ENCODE results near the gene PCNP. TPM values are rescaled to one million over a fixed set of nuclear protein-coding genes. Genes with fewer than 3 reads are reported as not detected.

The PCNP gene
- total and polyA plus RNA-seq, 9 of the 15 experiments (the other 6 are each of a cell fraction or from before 2014, with no cell fraction given): 54.3 to 170 (median 150) TPM

- TF ChIP-seq ZNF24 (IDR thresholded peaks at IDR 0.05) (no peak), ZNF140 (CRISPR knock-in tag; IDR thresholded peaks at IDR 0.05) (no peak), TOE1 (IDR thresholded peaks at IDR 0.05; ENCODE audit: borderline replicate concordance) (peak; percentile 36; the same call in 1 of the 2 replicates), TOE1 (CRISPR knock-in tag; IDR thresholded peaks at IDR 0.05; ENCODE audit: borderline replicate concordance, low read depth) (no peak), KAT7 (CRISPR knock-in tag; IDR thresholded peaks at IDR 0.05; ENCODE audit: borderline replicate concordance) (0 out of 2 replicates have a peak, but pooled peaks have one; percentile 49), ZNF175 (CRISPR knock-in tag; IDR thresholded peaks at IDR 0.05; ENCODE audit: low read depth) (peak; percentile 34; the same call in 1 of the 2 replicates), CREB3 (tag; conservative IDR thresholded peaks at IDR 0.05; ENCODE audit: low read depth) (no peak), MAFK (IDR thresholded peaks at IDR 0.05; ENCODE audit: low read length) (peak; percentile 87), RFX5 (IDR thresholded peaks at IDR 0.05; ENCODE audit: low read depth, low read length) (no peak)
- TF ChIP-seq, protein P1, sequence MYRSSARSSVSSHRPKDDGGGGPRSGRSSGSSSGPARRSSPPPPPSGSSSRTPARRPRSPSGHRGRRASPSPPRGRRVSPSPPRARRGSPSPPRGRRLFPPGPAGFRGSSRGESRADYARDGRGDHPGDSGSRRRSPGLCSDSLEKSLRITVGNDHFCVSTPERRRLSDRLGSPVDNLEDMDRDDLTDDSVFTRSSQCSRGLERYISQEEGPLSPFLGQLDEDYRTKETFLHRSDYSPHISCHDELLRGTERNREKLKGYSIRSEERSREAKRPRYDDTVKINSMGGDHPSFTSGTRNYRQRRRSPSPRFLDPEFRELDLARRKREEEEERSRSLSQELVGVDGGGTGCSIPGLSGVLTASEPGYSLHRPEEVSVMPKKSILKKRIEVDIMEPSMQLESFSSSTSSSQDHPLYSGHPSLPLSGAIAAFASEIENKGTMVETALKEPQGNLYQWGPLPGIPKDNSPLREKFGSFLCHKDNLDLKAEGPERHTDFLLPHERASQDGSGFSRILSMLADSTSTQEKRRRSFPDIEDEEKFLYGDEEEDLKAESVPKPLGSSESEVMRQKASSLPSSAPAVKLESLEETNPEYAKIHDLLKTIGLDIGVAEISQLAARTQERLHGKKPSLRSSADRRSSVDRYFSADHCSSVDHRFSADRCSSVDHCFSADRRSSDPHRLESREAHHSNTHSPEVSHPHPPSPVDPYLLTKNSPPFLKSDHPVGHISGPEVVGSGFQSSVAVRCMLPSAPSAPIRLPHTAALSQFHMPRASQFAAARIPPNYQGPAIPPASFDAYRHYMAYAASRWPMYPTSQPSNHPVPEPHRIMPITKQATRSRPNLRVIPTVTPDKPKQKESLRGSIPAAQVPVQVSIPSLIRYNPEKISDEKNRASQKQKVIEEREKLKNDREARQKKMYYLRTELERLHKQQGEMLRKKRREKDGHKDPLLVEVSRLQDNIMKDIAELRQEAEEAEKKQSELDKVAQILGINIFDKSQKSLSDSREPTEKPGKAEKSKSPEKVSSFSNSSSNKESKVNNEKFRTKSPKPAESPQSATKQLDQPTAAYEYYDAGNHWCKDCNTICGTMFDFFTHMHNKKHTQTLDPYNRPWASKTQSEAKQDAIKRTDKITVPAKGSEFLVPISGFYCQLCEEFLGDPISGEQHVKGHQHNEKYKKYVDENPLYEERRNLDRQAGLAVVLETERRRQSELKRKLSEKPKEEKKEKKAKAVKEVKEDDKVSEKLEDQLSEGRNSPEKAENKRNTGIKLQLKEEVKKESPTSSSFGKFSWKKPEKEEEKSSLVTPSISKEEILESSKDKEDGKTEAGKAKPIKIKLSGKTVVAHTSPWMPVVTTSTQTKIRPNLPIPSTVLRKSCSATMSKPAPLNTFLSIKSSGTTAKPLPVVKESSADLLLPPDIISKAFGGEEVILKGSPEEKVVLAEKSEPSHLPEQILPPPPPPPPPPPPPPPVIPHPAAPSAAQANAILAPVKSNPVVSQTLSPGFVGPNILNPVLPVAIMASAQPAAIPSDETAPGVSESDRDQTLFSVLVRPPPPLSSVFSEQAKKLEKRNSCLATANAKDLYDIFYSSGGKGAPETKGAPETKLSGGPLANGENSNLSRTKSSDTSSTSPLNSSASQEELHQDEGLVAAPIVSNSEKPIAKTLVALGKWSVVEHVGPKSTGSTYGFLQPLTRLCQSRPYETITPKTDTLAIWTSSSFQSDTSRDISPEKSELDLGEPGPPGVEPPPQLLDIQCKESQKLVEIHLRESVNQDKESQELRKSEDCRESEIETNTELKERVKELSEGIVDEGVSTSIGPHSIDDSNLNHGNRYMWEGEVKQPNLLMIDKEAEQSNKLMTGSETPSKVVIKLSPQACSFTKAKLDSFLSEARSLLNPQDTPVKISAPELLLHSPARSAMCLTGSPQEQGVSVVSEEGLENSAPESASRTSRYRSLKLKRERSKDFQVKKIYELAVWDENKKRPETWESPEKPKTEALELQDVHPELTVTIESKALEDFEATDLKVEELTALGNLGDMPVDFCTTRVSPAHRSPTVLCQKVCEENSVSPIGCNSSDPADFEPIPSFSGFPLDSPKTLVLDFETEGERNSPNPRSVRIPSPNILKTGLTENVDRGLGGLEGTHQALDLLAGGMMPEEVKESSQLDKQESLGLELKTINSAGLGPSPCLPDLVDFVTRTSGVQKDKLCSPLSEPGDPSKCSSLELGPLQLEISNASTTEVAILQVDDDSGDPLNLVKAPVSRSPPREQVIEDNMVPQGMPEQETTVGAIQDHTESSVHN (IDR thresholded peaks at IDR 0.05; ENCODE audit: borderline replicate concordance in 1 of 2, low read depth in 1 of 2): peak in 1 of 2 experiments; percentile 65; a peak in 1 of 4 replicates
- TF ChIP-seq, protein P2, sequence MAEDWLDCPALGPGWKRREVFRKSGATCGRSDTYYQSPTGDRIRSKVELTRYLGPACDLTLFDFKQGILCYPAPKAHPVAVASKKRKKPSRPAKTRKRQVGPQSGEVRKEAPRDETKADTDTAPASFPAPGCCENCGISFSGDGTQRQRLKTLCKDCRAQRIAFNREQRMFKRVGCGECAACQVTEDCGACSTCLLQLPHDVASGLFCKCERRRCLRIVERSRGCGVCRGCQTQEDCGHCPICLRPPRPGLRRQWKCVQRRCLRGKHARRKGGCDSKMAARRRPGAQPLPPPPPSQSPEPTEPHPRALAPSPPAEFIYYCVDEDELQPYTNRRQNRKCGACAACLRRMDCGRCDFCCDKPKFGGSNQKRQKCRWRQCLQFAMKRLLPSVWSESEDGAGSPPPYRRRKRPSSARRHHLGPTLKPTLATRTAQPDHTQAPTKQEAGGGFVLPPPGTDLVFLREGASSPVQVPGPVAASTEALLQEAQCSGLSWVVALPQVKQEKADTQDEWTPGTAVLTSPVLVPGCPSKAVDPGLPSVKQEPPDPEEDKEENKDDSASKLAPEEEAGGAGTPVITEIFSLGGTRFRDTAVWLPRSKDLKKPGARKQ (CRISPR knock-in tag; IDR thresholded peaks at IDR 0.05): no peak
Observed at GRCh38 chr3:101573449-101574387, at the start of gene PCNP (continued).

All from K562 (cell line).